ENCODE measurements around the gene RBPJL.

The RBPJL gene

GRCh38 chr20:45293041-45294002, 13.3 kb upstream of the RBPJL start:
- peak; percentile 64 to 96 for DNase-seq

GRCh38 chr20:45294003-45294368, 12.7 kb upstream of the RBPJL start:
- DNase-seq: no peak

DNA sequence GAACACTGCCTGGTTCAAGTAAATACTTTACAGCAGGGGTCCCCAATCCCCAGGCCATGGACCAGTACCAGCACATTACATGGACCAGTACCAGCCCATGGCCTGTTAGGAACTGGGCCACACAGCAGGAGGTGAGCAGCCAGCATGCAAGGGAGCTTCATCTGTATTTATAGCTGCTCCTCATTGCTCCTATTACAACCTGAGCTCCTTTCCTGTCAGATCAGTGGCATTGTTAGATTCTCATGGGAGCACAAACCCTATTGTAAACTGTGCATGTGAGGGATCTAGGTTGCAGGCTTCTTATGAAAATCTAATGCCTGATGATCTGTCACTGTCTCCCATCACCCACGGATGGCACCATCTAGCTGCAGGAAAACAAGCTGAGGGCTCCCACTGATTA, 12.0 kb upstream of the RBPJL start:
- DNase-seq: no peak

DNA sequence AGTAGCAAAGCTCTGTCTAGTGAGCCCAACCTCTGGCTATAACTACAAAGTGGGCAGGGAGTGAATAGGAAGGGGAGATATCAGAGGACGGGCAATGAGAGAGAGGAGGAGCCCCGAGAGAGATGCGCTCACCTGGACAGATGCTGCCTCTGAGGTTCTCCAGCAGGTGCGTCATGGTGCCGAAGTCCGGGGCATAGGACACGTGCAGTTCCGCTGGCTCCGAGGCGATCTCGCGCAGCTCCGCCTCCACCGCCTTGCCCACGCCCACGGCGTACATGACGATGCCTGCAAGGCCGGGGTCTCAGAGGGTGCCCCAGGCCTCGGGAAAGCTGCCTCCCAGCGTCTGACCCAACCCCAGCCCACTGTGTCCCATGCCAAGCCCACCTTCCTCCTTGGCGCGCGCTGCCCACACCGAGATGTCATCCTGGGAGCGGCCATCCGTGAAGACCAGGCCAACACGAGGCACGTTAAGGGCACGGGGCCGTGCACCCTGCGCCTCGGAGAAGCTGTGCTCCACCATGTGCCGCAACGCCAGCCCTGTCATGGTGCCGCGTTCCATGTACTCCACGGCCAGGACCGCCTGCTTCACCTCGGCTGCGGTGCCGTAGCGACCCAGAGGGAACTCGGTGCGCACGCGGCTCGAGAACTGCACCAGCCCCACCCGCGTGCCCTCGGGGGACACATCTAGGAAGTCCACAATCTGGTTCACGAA, 8.7 kb upstream of the RBPJL start:
- DNase-seq: no peak

- DNase-seq: no peak
Measured at GRCh38 chr20:45299786-45300185, 6.9 kb upstream of the RBPJL start.

- peak; percentile 8 to 50 for DNase-seq
Measured at GRCh38 chr20:45300961-45301360, 5.7 kb upstream of the RBPJL start.

- no peak for DNase-seq
Measured at GRCh38 chr20:45301824-45302271, 4.8 kb upstream of the RBPJL start.

GRCh38 chr20:45303586-45304463, 2.8 kb upstream of the RBPJL start:
- DNase-seq: no peak

GRCh38 chr20:45304464-45304999, 2.1 kb upstream of the RBPJL start:
- no peak for DNase-seq

GRCh38 chr20:45305262-45305661, 1.4 kb upstream of the RBPJL start:
- no peak for DNase-seq

- no peak for DNase-seq
Measured at GRCh38 chr20:45307076-45307640, 518 bp downstream of the RBPJL start.

GRCh38 chr20:45308117-45308778, 1.6 kb downstream of the RBPJL start, which contains the start of gene MATN4:
Gene MATN4 (minus strand): TSS chr20:45308299. CDS start chr20:45305582, 2,717 bp downstream.
- no peak for DNase-seq

DNA sequence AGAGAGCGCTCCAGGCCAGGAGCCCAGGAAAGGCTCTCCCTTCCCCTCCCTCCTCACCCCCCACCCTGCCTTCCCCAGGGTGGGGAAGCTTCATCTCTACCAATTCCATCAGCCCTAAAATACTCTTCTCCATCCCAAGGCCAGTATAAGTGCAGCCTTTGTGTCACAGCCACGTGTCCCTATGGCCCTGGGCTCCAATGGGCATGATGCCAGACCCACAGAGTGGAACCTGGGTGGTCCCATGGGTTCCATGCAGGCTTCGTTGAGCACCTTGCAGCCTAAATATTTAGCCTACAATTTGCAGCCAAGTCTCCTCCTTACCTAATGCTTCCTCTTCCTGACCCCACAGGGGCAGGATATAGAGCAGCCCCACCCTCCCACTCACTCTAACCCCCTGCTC, 2.4 kb downstream of the RBPJL start:
- DNase-seq: no peak

GRCh38 chr20:45311589-45312211, 5.1 kb downstream of the RBPJL start:
- DNase-seq: peak; percentile 25 to 65

- DNase-seq: no peak
Measured at GRCh38 chr20:45312241-45312640, 5.6 kb downstream of the RBPJL start.

GRCh38 chr20:45313065-45313695, 6.5 kb downstream of the RBPJL start:
- no peak for DNase-seq

GRCh38 chr20:45313943-45314342, 7.3 kb downstream of the RBPJL start:
- DNase-seq: no peak

- no peak for DNase-seq
Measured at GRCh38 chr20:45315672-45316071, 9.0 kb downstream of the RBPJL start.

DNA sequence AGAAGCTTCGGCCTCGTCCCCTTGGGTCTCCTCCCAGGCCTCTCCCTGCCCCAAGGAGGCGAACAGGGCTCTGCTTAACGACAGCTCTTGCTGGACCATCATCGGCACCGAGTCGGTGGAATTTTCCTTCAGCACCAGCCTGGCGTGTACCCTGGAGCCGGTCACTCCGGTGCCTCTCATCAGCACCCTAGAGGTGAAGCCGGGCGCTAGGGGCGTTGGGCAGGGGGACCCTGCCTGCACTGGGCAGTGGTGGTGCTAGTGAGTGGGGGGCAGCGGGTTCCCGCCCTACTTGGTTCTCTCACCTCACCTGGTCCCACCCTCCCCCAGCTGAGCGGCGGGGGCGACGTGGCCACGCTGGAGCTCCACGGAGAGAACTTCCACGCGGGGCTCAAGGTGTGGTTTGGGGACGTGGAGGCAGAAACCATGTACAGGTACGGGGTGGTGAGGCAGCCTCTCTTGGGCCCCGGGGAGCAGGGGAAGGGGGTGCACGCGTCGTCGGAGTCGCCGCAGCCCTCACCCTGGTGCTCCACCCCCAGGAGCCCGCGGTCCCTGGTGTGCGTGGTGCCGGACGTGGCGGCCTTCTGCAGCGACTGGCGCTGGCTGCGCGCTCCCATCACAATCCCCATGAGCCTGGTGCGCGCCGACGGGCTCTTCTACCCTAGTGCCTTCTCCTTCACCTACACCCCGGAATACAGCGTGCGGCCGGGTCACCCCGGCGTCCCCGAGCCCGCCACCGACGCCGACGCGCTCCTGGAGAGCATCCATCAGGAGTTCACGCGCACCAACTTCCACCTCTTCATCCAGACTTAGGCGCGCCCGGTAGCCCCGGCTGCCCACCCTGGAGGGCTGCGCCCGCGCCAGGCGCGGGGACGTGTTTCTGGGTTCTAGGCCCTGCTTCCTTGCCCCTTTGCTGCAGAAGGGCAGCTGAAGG, 9.8 kb downstream of the RBPJL start:
- DNase-seq: no peak

DNA sequence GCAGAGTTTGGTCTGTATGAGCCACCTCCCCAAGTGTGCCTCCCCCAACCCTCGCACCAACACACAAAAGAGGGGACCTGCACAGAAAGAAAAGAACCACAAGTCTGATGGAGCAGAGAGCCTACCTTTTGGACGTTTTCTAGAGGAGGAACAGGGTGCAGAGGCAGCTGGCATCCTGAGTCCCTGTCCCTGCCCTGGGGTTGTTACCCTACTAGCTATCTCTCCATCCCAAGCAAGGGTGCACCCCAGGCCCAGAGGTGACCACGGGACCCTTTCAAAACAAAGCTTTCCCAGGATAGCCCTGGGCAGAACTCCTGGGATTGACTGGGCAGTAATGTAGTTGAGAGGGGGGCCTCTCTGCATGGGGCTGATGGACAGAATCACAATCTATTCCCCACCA, 11.2 kb downstream of the RBPJL start:
- no peak for DNase-seq

Measured in inflammatory macrophage treated with lipopolysaccharide for 1 hour (primary cell).